B cell (primary cell): ENCODE results near the gene EPHB1.

Experiments used
- EZH2 ChIP-seq: IDR thresholded peaks from 2 replicates; pipeline ENCODE4 v1.6.1; 2012; ENCODE audit warnings: borderline replicate concordance, low read depth, mild to moderate bottlenecking, moderate library complexity, low read length; ENCODE audit not compliant: insufficient read depth, poor library complexity, severe bottlenecking
- TF ChIP-seq, protein P1 (sequence below): fragments of 200-600 bp; IDR thresholded peaks from one replicate; pipeline ENCODE4 v1.8.0; 2022; ENCODE audit warnings: antibody characterized with exemption, mild to moderate bottlenecking

DNA sequence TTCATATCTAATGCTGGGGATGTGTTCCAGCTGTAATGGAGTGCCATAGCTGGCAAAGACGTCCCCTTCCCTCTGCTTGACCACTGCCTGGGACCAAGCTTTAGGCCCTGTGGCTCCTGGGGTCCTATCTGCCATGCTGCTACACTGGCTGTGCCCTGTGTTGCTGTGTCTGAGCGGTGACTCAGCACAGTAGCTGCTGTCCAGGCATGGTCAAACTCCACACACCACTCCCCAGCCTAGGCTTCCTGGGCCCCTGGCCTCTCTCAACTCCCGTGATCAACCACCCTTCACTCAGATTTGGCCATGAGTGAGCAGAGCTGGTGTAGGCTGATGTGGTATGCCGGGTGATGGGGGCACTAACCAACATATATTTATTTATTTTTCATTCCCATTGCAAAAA is 27.0 kb downstream of the EPHB1 start:
- TF ChIP-seq, protein P1, sequence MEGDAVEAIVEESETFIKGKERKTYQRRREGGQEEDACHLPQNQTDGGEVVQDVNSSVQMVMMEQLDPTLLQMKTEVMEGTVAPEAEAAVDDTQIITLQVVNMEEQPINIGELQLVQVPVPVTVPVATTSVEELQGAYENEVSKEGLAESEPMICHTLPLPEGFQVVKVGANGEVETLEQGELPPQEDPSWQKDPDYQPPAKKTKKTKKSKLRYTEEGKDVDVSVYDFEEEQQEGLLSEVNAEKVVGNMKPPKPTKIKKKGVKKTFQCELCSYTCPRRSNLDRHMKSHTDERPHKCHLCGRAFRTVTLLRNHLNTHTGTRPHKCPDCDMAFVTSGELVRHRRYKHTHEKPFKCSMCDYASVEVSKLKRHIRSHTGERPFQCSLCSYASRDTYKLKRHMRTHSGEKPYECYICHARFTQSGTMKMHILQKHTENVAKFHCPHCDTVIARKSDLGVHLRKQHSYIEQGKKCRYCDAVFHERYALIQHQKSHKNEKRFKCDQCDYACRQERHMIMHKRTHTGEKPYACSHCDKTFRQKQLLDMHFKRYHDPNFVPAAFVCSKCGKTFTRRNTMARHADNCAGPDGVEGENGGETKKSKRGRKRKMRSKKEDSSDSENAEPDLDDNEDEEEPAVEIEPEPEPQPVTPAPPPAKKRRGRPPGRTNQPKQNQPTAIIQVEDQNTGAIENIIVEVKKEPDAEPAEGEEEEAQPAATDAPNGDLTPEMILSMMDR = no peak
- TF ChIP-seq EZH2 = no peak
